ENCODE results near the gene ACKR2. TPM values are rescaled to one million over a fixed set of nuclear protein-coding genes. Genes with fewer than 3 reads are reported as not detected.

Gene ACKR2
- total and polyA plus RNA-seq, 2 experiments from 2014 or later, result 0.35 TPM; not detected in 1

DNA sequence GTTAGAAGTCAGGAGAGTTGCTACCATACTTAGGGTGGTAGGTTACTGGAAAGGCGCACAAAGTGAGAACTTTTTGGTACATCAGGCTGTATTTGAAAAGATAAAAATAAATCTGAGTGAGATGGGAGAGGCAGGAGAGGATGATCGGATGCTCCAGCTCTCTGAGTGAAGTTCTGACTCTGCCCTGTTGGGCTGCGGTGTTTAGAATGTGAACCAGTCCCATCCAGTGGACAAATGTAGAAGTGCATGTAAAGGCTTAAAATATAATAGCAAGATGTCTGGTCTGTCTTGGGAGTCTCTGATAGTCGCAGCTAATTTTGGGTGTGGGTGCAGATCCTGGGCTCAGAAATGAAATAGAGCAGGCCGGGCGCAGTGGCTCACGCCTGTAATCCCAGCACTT is 30.4 kb downstream of the ACKR2 start:
- no peak overlapping the region for H3K4me3 ChIP-seq
- H3F3A ChIP-seq (replicated peaks; ENCODE audit: low read depth), result no peaks in the 10 kb centered on the region
- H3K36me3 ChIP-seq (ENCODE audit: insufficient read depth), result no peaks in the 10 kb centered on the region
- H3K36me3 Mint-ChIP-seq (ENCODE audit: low read depth), result no peaks in the 10 kb centered on the region
- H3K9me3 Mint-ChIP-seq, result no peaks in the 10 kb centered on the region
- DNase-seq (ENCODE audit: low spot score) (peak; percentile 83), ATAC-seq (peak; percentile 92)
- TF ChIP-seq, protein P1, sequence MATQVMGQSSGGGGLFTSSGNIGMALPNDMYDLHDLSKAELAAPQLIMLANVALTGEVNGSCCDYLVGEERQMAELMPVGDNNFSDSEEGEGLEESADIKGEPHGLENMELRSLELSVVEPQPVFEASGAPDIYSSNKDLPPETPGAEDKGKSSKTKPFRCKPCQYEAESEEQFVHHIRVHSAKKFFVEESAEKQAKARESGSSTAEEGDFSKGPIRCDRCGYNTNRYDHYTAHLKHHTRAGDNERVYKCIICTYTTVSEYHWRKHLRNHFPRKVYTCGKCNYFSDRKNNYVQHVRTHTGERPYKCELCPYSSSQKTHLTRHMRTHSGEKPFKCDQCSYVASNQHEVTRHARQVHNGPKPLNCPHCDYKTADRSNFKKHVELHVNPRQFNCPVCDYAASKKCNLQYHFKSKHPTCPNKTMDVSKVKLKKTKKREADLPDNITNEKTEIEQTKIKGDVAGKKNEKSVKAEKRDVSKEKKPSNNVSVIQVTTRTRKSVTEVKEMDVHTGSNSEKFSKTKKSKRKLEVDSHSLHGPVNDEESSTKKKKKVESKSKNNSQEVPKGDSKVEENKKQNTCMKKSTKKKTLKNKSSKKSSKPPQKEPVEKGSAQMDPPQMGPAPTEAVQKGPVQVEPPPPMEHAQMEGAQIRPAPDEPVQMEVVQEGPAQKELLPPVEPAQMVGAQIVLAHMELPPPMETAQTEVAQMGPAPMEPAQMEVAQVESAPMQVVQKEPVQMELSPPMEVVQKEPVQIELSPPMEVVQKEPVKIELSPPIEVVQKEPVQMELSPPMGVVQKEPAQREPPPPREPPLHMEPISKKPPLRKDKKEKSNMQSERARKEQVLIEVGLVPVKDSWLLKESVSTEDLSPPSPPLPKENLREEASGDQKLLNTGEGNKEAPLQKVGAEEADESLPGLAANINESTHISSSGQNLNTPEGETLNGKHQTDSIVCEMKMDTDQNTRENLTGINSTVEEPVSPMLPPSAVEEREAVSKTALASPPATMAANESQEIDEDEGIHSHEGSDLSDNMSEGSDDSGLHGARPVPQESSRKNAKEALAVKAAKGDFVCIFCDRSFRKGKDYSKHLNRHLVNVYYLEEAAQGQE (IDR thresholded peaks at IDR 0.05; ENCODE audit: unreplicated experiment), result no peak
- TF ChIP-seq, protein P2, sequence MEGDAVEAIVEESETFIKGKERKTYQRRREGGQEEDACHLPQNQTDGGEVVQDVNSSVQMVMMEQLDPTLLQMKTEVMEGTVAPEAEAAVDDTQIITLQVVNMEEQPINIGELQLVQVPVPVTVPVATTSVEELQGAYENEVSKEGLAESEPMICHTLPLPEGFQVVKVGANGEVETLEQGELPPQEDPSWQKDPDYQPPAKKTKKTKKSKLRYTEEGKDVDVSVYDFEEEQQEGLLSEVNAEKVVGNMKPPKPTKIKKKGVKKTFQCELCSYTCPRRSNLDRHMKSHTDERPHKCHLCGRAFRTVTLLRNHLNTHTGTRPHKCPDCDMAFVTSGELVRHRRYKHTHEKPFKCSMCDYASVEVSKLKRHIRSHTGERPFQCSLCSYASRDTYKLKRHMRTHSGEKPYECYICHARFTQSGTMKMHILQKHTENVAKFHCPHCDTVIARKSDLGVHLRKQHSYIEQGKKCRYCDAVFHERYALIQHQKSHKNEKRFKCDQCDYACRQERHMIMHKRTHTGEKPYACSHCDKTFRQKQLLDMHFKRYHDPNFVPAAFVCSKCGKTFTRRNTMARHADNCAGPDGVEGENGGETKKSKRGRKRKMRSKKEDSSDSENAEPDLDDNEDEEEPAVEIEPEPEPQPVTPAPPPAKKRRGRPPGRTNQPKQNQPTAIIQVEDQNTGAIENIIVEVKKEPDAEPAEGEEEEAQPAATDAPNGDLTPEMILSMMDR (conservative IDR thresholded peaks at IDR 0.05; ENCODE audit: low read depth in 2 of 2), result peak; percentile 58 to 59
- H3K27ac ChIP-seq (ENCODE audit: low read depth), result no peak overlapping the region
- H2AFZ ChIP-seq, result peak overlapping the region; percentile 3; the same call in 1 of the 2 replicates
- no peaks in the 10 kb centered on the region for H4K20me1 ChIP-seq (replicated peaks; ENCODE audit: insufficient read depth)
- H3K9me2 ChIP-seq (ENCODE audit: insufficient read depth), result peaks cover 4% of the 10 kb centered on the region; the same call in 1 of the 2 replicates
- H3K27me3 Mint-ChIP-seq (ENCODE audit: insufficient read depth, low read depth, poor library complexity), result peaks cover 6% of the 10 kb centered on the region
- no peak overlapping the region for H3K4me3 Mint-ChIP-seq
- no peaks in the 10 kb centered on the region for H3K27me3 ChIP-seq (ENCODE audit: insufficient read depth)
- H3K4me1 ChIP-seq (ENCODE audit: insufficient read depth), result no peaks in the 10 kb centered on the region
- H3K27ac Mint-ChIP-seq, result no peak overlapping the region
- peaks cover 6% of the 10 kb centered on the region for H3K4me1 Mint-ChIP-seq
- no peaks in the 10 kb centered on the region for H3K79me2 ChIP-seq (replicated peaks; ENCODE audit: insufficient read depth)
- no peak overlapping the region for H3K4me2 ChIP-seq

DNA sequence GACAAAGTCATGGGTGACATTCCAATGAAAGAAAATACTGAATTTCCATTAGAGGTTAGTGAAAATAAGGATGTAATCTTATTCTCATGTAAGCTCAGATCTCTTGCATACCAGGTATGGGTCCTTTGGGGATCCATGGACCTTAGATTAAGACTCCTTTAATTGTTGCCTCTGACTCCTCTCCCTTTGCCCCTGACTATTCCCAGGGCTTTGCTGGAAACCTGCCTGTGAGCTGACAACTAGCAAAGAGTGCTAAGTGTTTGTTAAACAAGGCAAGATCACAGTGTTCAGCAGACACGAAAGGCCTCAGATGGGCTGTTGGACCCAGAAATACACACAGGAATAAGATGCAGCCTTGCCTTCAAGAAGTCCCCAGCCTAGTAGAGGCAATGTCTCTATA is 32.1 kb downstream of the ACKR2 start:
- DNase-seq (ENCODE audit: low spot score) (no peak), ATAC-seq (no peak)
- Histone ChIP-seq H3K9me2 (ENCODE audit: insufficient read depth) (peaks cover 4% of the 10 kb centered on the region; the same call in 1 of the 2 replicates), H3K27me3 (ENCODE audit: insufficient read depth) (no peaks in the 10 kb centered on the region), H3K27ac (ENCODE audit: low read depth) (no peak overlapping the region), H4K20me1 (replicated peaks; ENCODE audit: insufficient read depth) (no peaks in the 10 kb centered on the region), H2AFZ (no peak overlapping the region), H3K36me3 (ENCODE audit: insufficient read depth) (no peaks in the 10 kb centered on the region), H3F3A (replicated peaks; ENCODE audit: low read depth) (no peaks in the 10 kb centered on the region), H3K4me3 (no peak overlapping the region), H3K4me1 (ENCODE audit: insufficient read depth) (no peaks in the 10 kb centered on the region), H3K79me2 (replicated peaks; ENCODE audit: insufficient read depth) (no peaks in the 10 kb centered on the region), H3K4me2 (no peak overlapping the region)
- Mint-ChIP-seq H3K9me3 (no peaks in the 10 kb centered on the region), H3K27ac (no peak overlapping the region), H3K36me3 (ENCODE audit: low read depth) (no peaks in the 10 kb centered on the region), H3K27me3 (ENCODE audit: insufficient read depth, low read depth, poor library complexity) (peaks cover 6% of the 10 kb centered on the region), H3K4me3 (no peak overlapping the region), H3K4me1 (peaks cover 6% of the 10 kb centered on the region)
- TF ChIP-seq, protein P3, sequence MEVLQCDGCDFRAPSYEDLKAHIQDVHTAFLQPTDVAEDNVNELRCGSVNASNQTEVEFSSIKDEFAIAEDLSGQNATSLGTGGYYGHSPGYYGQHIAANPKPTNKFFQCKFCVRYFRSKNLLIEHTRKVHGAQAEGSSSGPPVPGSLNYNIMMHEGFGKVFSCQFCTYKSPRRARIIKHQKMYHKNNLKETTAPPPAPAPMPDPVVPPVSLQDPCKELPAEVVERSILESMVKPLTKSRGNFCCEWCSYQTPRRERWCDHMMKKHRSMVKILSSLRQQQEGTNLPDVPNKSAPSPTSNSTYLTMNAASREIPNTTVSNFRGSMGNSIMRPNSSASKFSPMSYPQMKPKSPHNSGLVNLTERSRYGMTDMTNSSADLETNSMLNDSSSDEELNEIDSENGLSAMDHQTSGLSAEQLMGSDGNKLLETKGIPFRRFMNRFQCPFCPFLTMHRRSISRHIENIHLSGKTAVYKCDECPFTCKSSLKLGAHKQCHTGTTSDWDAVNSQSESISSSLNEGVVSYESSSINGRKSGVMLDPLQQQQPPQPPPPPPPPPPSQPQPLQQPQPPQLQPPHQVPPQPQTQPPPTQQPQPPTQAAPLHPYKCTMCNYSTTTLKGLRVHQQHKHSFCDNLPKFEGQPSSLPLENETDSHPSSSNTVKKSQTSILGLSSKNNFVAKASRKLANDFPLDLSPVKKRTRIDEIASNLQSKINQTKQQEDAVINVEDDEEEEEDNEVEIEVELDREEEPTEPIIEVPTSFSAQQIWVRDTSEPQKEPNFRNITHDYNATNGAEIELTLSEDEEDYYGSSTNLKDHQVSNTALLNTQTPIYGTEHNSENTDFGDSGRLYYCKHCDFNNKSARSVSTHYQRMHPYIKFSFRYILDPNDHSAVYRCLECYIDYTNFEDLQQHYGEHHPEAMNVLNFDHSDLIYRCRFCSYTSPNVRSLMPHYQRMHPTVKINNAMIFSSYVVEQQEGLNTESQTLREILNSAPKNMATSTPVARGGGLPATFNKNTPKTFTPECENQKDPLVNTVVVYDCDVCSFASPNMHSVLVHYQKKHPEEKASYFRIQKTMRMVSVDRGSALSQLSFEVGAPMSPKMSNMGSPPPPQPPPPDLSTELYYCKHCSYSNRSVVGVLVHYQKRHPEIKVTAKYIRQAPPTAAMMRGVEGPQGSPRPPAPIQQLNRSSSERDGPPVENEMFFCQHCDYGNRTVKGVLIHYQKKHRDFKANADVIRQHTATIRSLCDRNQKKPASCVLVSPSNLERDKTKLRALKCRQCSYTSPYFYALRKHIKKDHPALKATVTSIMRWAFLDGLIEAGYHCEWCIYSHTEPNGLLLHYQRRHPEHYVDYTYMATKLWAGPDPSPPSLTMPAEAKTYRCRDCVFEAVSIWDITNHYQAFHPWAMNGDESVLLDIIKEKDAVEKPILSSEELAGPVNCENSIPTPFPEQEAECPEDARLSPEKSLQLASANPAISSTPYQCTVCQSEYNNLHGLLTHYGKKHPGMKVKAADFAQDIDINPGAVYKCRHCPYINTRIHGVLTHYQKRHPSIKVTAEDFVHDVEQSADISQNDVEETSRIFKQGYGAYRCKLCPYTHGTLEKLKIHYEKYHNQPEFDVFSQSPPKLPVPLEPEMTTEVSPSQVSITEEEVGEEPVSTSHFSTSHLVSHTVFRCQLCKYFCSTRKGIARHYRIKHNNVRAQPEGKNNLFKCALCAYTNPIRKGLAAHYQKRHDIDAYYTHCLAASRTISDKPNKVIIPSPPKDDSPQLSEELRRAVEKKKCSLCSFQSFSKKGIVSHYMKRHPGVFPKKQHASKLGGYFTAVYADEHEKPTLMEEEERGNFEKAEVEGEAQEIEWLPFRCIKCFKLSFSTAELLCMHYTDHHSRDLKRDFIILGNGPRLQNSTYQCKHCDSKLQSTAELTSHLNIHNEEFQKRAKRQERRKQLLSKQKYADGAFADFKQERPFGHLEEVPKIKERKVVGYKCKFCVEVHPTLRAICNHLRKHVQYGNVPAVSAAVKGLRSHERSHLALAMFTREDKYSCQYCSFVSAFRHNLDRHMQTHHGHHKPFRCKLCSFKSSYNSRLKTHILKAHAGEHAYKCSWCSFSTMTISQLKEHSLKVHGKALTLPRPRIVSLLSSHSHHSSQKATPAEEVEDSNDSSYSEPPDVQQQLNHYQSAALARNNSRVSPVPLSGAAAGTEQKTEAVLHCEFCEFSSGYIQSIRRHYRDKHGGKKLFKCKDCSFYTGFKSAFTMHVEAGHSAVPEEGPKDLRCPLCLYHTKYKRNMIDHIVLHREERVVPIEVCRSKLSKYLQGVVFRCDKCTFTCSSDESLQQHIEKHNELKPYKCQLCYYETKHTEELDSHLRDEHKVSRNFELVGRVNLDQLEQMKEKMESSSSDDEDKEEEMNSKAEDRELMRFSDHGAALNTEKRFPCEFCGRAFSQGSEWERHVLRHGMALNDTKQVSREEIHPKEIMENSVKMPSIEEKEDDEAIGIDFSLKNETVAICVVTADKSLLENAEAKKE (CRISPR knock-in tag; IDR thresholded peaks at IDR 0.05), result no peak
- no peak for TF ChIP-seq EZH2phosphoT487 (IDR thresholded peaks at IDR 0.05; ENCODE audit: unreplicated experiment)
- TF ChIP-seq JUNB (IDR thresholded peaks at IDR 0.05; ENCODE audit: unreplicated experiment), result no peak
- no peak for TF ChIP-seq ZNF331 (CRISPR knock-in tag; IDR thresholded peaks at IDR 0.05; ENCODE audit: low read depth)
- TF ChIP-seq, protein P4, sequence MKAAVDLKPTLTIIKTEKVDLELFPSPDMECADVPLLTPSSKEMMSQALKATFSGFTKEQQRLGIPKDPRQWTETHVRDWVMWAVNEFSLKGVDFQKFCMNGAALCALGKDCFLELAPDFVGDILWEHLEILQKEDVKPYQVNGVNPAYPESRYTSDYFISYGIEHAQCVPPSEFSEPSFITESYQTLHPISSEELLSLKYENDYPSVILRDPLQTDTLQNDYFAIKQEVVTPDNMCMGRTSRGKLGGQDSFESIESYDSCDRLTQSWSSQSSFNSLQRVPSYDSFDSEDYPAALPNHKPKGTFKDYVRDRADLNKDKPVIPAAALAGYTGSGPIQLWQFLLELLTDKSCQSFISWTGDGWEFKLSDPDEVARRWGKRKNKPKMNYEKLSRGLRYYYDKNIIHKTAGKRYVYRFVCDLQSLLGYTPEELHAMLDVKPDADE (IDR thresholded peaks at IDR 0.05), result no peak

All from GM23338 (cell line).